HCT116 (cell line): ENCODE measurements around the gene DNAJB8. TPM values are rescaled to one million over a fixed set of nuclear protein-coding genes. Genes with fewer than 3 reads are reported as not detected.
A peak's percentile ranks its signal among the peaks of the same experiment; 100 is the strongest.

ENCODE experiments used
- ATAC-seq: fragments of 200-7000 bp; cut with Tn5 transposase; 2 replicates; pipeline ENCODE4 v1.9.1; 2020; ENCODE audit warnings: mild to moderate bottlenecking, moderate library complexity
- BruUV-seq: library from RNA; stranded (reverse); fragments of 400-500 nt; replicated peaks from 2 replicates; lab custom pipeline; 2021; lab: Mats Ljungman, UMichigan
- CTCF ChIA-PET: fragments of 300-600 bp; sonication (Branson Sonifier 250); formaldehyde crosslinking; loops from one replicate; lab custom pipeline; 2021; ENCODE audit warnings: antibody characterized with exemption; lab: Charles Lee
- POLR2A ChIA-PET: fragments of 300-600, 350-600 bp; sonication (Branson Sonifier 250); formaldehyde crosslinking; loops from one replicate; lab custom pipeline; 2021; ENCODE audit warnings: antibody characterized with exemption; lab: Charles Lee
- RAD21 ChIA-PET, 2 experiments: fragments of 300-600 bp; sonication (Branson Sonifier 250); formaldehyde crosslinking; loops; one replicate each; lab custom pipeline; 2023; ENCODE audit warnings: low total read pairs in 2 of 2; ENCODE audit not compliant: uncharacterized antibody in 2 of 2, unreplicated experiment in 2 of 2, low non-redundant PET in 1 of 2; lab: Charles Lee
- DNase-seq: peaks from one replicate; pipeline ENCODE4 v3.0.0-alpha.2; 2010; ENCODE audit warnings: low read depth, low spot score
- H2AFZ ChIP-seq: fragments of 200-600 bp; shearing (Covaris generic), sonication (generic); 2 replicates; pipeline ENCODE4 v1.6.1; 2017; ENCODE audit warnings: low read depth, mixed run types, mixed read lengths, antibody characterized with exemption, low read length; ENCODE audit not compliant: poor library complexity, severe bottlenecking
- H3K27ac ChIP-seq: 2 replicates; pipeline ENCODE4 v1.5.1; 2012; ENCODE audit warnings: low read depth, low read length
- H3K27me3 ChIP-seq: fragments of 200-600 bp; sonication (generic); 2 replicates; pipeline ENCODE4 v1.6.1; 2016; ENCODE audit warnings: mixed run types, low read length, mixed read lengths; ENCODE audit not compliant: insufficient read depth
- H3K36me3 ChIP-seq, 2 experiments: fragments of 200-500 bp in 1 of 2; fragments of 200-600 bp in 1 of 2; sonication (Bioruptor generic) in 1 of 2; sonication (generic) in 1 of 2; 2 replicates each; pipeline versions ENCODE4 v1.5.1 to v1.6.1; 2014 to 2016; ENCODE audit warnings: low read length in 2 of 2, inconsistent platforms in 1 of 2, mixed read lengths in 1 of 2, mixed run types in 1 of 2; ENCODE audit not compliant: insufficient read depth in 2 of 2, control insufficient read depth in 1 of 2
- H3K4me1 ChIP-seq, 2 experiments: fragments of 200-600 bp in 1 of 2; sonication (generic) in 1 of 2; 2 replicates each; pipeline versions ENCODE4 v1.5.1 to v1.6.1; 2012 to 2017; ENCODE audit warnings: low read length in 2 of 2, inconsistent platforms in 1 of 2, mild to moderate bottlenecking in 1 of 2, mixed read lengths in 1 of 2, mixed run types in 1 of 2, moderate library complexity in 1 of 2; ENCODE audit not compliant: insufficient read depth in 2 of 2, control insufficient read depth in 1 of 2
- H3K4me2 ChIP-seq: fragments of 200-600 bp; sonication (generic); 2 replicates; pipeline ENCODE4 v1.6.1; 2017; ENCODE audit warnings: mixed run types, low read length, mixed read lengths
- H3K4me3 ChIP-seq, 2 experiments: fragments of 200-600 bp in 1 of 2; sonication (generic) in 1 of 2; replicated peaks in 1 of 2; 2 replicates each; pipeline ENCODE4 v1.5.1; 2011 to 2016; ENCODE audit warnings: low read length in 2 of 2, control low read depth in 1 of 2, low read depth in 1 of 2, mild to moderate bottlenecking in 1 of 2, mixed read lengths in 1 of 2, mixed run types in 1 of 2
- H3K79me2 ChIP-seq: fragments of 200-600 bp; sonication (generic); 2 replicates; pipeline ENCODE4 v1.6.1; 2017; ENCODE audit warnings: mild to moderate bottlenecking, mixed run types, low read length, moderate library complexity, mixed read lengths; ENCODE audit not compliant: insufficient read depth
- H3K9ac ChIP-seq: fragments of 200-600 bp; sonication (generic); 2 replicates; pipeline ENCODE4 v1.6.1; 2016; ENCODE audit warnings: low read length, mixed read lengths
- H3K9me2 ChIP-seq: fragments of 200-600 bp; sonication (generic), shearing (Covaris generic); 2 replicates; pipeline ENCODE4 v1.6.1; 2017; ENCODE audit warnings: mixed run types, mild to moderate bottlenecking, moderate library complexity; ENCODE audit not compliant: insufficient read depth
- H3K9me3 ChIP-seq, 2 experiments: fragments of 200-500 bp in 1 of 2; fragments of 200-600 bp in 1 of 2; sonication (Bioruptor generic) in 1 of 2; sonication (generic) in 1 of 2; 2 replicates each; pipeline ENCODE4 v1.6.1; 2014 to 2017; ENCODE audit warnings: low read length in 2 of 2, mixed read lengths in 2 of 2, inconsistent platforms in 1 of 2, low read depth in 1 of 2, mild to moderate bottlenecking in 1 of 2, mixed run types in 1 of 2, moderate library complexity in 1 of 2; ENCODE audit not compliant: control insufficient read depth in 1 of 2, insufficient read depth in 1 of 2
- H4K20me1 ChIP-seq: fragments of 200-600 bp; sonication (generic), shearing (Covaris generic); 2 replicates; pipeline ENCODE4 v1.6.1; 2017; ENCODE audit warnings: mixed run types, mild to moderate bottlenecking, moderate library complexity; ENCODE audit not compliant: insufficient read depth
- ATF3 ChIP-seq: IDR thresholded peaks from 2 replicates; pipeline ENCODE4 v1.6.1; 2012
- CBX3 ChIP-seq: IDR thresholded peaks from 2 replicates; pipeline ENCODE4 v1.6.1; 2012; ENCODE audit warnings: low read depth
- CEBPB ChIP-seq: IDR thresholded peaks from 2 replicates; pipeline ENCODE4 v1.6.1; 2012; ENCODE audit warnings: low read depth
- CTCF ChIP-seq, 3 experiments: fragments of 200-600 bp in 1 of 3; sonication (generic) in 1 of 3; IDR thresholded peaks in 2 of 3; conservative IDR thresholded peaks in 1 of 3; 2 replicates each; pipeline ENCODE4 v1.5.1; 2012 to 2017; ENCODE audit warnings: low read depth in 2 of 3, low read length in 2 of 3, antibody characterized with exemption in 1 of 3, borderline replicate concordance in 1 of 3, control low read depth in 1 of 3, mild to moderate bottlenecking in 1 of 3, mixed read lengths in 1 of 3, mixed run types in 1 of 3, moderate library complexity in 1 of 3; ENCODE audit not compliant: insufficient read depth in 1 of 3
- EGR1 ChIP-seq: IDR thresholded peaks from 2 replicates; pipeline ENCODE4 v1.6.1; 2012; ENCODE audit warnings: low read depth
- ELF1 ChIP-seq: IDR thresholded peaks from 2 replicates; pipeline ENCODE4 v1.6.1; 2012; ENCODE audit warnings: low read depth, borderline replicate concordance
- EZH2 ChIP-seq: fragments of 200-600 bp; sonication (generic); IDR thresholded peaks from 2 replicates; pipeline ENCODE4 v1.6.1; 2017; ENCODE audit warnings: antibody characterized with exemption, mixed run types
- EZH2phosphoT487 ChIP-seq: fragments of 200-600 bp; IDR thresholded peaks from 2 replicates; pipeline ENCODE4 v1.6.1; 2018; ENCODE audit warnings: antibody characterized with exemption, borderline replicate concordance
- FOSL1 ChIP-seq: IDR thresholded peaks from 2 replicates; pipeline ENCODE4 v1.6.1; 2012; ENCODE audit warnings: low read depth
- JUND ChIP-seq: IDR thresholded peaks from 2 replicates; pipeline ENCODE4 v1.6.1; 2012
- MAX ChIP-seq: IDR thresholded peaks from 2 replicates; pipeline ENCODE4 v1.6.1; 2012
- POLR2A ChIP-seq: IDR thresholded peaks from 2 replicates; pipeline ENCODE4 v1.7.0; 2011; ENCODE audit warnings: borderline replicate concordance; ENCODE audit not compliant: insufficient read depth, insufficient read length; ENCODE audit errors: extremely low read depth
- POLR2AphosphoS5 ChIP-seq: IDR thresholded peaks from 2 replicates; pipeline ENCODE4 v1.6.1; 2011; ENCODE audit warnings: mild to moderate bottlenecking, low read depth, low read length, moderate library complexity
- SIN3A ChIP-seq: IDR thresholded peaks from 2 replicates; pipeline ENCODE4 v1.6.1; 2012; ENCODE audit warnings: low read depth
- SP1 ChIP-seq: IDR thresholded peaks from 2 replicates; pipeline ENCODE4 v1.6.1; 2012; ENCODE audit warnings: low read depth
- SRF ChIP-seq: IDR thresholded peaks from 2 replicates; pipeline ENCODE4 v1.6.1; 2012; ENCODE audit warnings: low read depth
- YY1 ChIP-seq: IDR thresholded peaks from 2 replicates; pipeline ENCODE4 v1.6.1; 2011; ENCODE audit warnings: low read length, low read depth, moderate library complexity, mild to moderate bottlenecking; ENCODE audit not compliant: insufficient replicate concordance; ENCODE audit errors: extremely low read depth
- ZBTB33 ChIP-seq: IDR thresholded peaks from 2 replicates; pipeline ENCODE4 v1.6.1; 2011; ENCODE audit warnings: mild to moderate bottlenecking, low read length, moderate library complexity; ENCODE audit not compliant: insufficient replicate concordance; ENCODE audit errors: extremely low read depth
- ZFX ChIP-seq: fragments of 450-650 bp; IDR thresholded peaks from 2 replicates; pipeline ENCODE4 v1.6.1; 2017
- ZNF274 ChIP-seq: fragments of 200-500 bp; sonication (Bioruptor generic); IDR thresholded peaks from 2 replicates; pipeline ENCODE4 v1.6.1; 2014; ENCODE audit warnings: mild to moderate bottlenecking, low read depth, low read length, inconsistent platforms
- intact Hi-C: fragments of 100-400 bp; cut with micrococcal nuclease; formaldehyde crosslinking; loops from 2 replicates; pipeline ENCODE4 v1.10.0; 2022
- total RNA-seq: library from RNA; stranded (reverse); gene quantifications from one replicate; pipeline ENCODE4 v1.2.1, GENCODE V29; 2021; ENCODE audit not compliant: unreplicated experiment

The DNAJB8 gene
- total RNA-seq, 1 experiment from 2014 or later, result not detected

GRCh38 chr3:128426128-128426921 lies 40.4 kb downstream of the DNAJB8 start:
- peak overlapping the region; percentile 80 for H3K4me2 ChIP-seq
- H3K9me2 ChIP-seq, result no peaks in the 10 kb centered on the region
- CTCF ChIA-PET, result interaction anchor here (0.7 to 3.4 kb wide), 4 partner anchors 14 to 203 kb away, joined by 3 to 18 read pairs (median 4); no protein-coding TSS in a partner anchor
- peak overlapping the region; percentile 44; the same call in 1 of the 2 replicates for H3K27ac ChIP-seq
- ATAC-seq (peak; percentile 82), DNase-seq (no peak)
- no peaks in the 10 kb centered on the region for H4K20me1 ChIP-seq
- H3K9me3 ChIP-seq, result no peaks in the 10 kb centered on the region
- peaks cover 6% of the 10 kb centered on the region for H3K27me3 ChIP-seq
- peak overlapping the region; percentile 46 for H3K9ac ChIP-seq
- no peaks in the 10 kb centered on the region for H3K36me3 ChIP-seq
- TF ChIP-seq EZH2phosphoT487 (no peak), JUND (no peak), POLR2A (no peak), SIN3A (no peak), YY1 (no peak), EZH2 (no peak), SRF (no peak), ZBTB33 (no peak), CEBPB (no peak), CBX3 (no peak), MAX (no peak), POLR2AphosphoS5 (peak; percentile 33; the same call in 1 of the 2 replicates), FOSL1 (no peak), CTCF (IDR thresholded peaks at IDR 0.05 in 2 of 3, conservative IDR thresholded peaks at IDR 0.05 in 1 of 3; ENCODE audit: borderline replicate concordance in 1 of 3, insufficient read depth in 1 of 3, low read depth in 2 of 3, low read length in 2 of 3) (peak in 2 of 3 experiments; percentile 63 to 74; a peak in 4 of 6 replicates), EGR1 (no peak), ZNF274 (no peak), ZFX (0 out of 2 replicates have a peak, but pooled peaks have one; percentile 19), ATF3 (no peak), SP1 (no peak), ELF1 (no peak)
- TF ChIP-seq, all 23 proteins: peak for 3
- intact Hi-C loops, result loop anchor here (1.0 to 10.0 kb wide), 4 partner anchors 76 to 254 kb away; no protein-coding TSS in a partner anchor
- POLR2A ChIA-PET, result no interaction called here
- H3K4me1 ChIP-seq, result peaks cover 40 to 61% of the 10 kb centered on the region in 2 experiments
- H2AFZ ChIP-seq, result peak overlapping the region; percentile 68
- peak overlapping the region; percentile 8 to 49; a peak in 2 of 4 replicates for H3K4me3 ChIP-seq
- BruUV-seq, result no TSS peak
- no peaks in the 10 kb centered on the region for H3K79me2 ChIP-seq
- RAD21 ChIA-PET, result interaction anchor here (1.0 kb wide), 2 partner anchors 63 to 158 kb away, joined by 6 to 7 read pairs; no protein-coding TSS in a partner anchor
